MM.1S (cell line): Measurements from ENCODE around the gene ZBED5.

Experiments used
- DNase-seq: peaks from one replicate; pipeline ENCODE4 v3.0.0-alpha.2; 2015
- H2AFZ ChIP-seq: fragments of 300-600 bp; sonication (generic); 2 replicates; pipeline ENCODE4 v1.6.0; 2016; ENCODE audit warnings: antibody characterized with exemption, low read length
- H3F3A ChIP-seq: fragments of 300-600 bp; sonication (generic); 2 replicates; pipeline ENCODE4 v1.6.1; 2016; ENCODE audit warnings: mild to moderate bottlenecking, antibody characterized with exemption, low read length, moderate library complexity, mixed read lengths; ENCODE audit not compliant: insufficient read depth
- H3K27ac ChIP-seq: fragments of 300-600 bp; sonication (generic); 2 replicates; pipeline ENCODE4 v1.5.1; 2016; ENCODE audit warnings: mild to moderate bottlenecking, low read length
- H3K27me3 ChIP-seq: fragments of 300-600 bp; sonication (generic); replicated peaks from 2 replicates; pipeline ENCODE4 v1.6.0; 2016; ENCODE audit warnings: low read length; ENCODE audit not compliant: insufficient read depth
- H3K36me3 ChIP-seq: fragments of 300-600 bp; sonication (generic); replicated peaks from 2 replicates; pipeline ENCODE4 v1.6.1; 2016; ENCODE audit warnings: mild to moderate bottlenecking, low read length, mixed read lengths; ENCODE audit not compliant: insufficient read depth
- H3K4me1 ChIP-seq: fragments of 300-600 bp; sonication (generic); 2 replicates; pipeline ENCODE4 v1.6.1; 2016; ENCODE audit warnings: low read length, mixed read lengths
- H3K4me2 ChIP-seq: fragments of 300-600 bp; sonication (generic); 2 replicates; pipeline ENCODE4 v1.6.0; 2016; ENCODE audit warnings: low read depth, low read length
- H3K4me3 ChIP-seq: fragments of 300-600 bp; sonication (generic); 2 replicates; pipeline ENCODE4 v1.5.1; 2016; ENCODE audit warnings: low read length, mixed read lengths
- H3K79me2 ChIP-seq: fragments of 300-600 bp; sonication (generic); 2 replicates; pipeline ENCODE4 v1.6.1; 2016; ENCODE audit warnings: mixed run types, low read length, mixed read lengths
- H3K9ac ChIP-seq: fragments of 300-600 bp; sonication (generic); 2 replicates; pipeline ENCODE4 v1.6.1; 2016; ENCODE audit warnings: low read length, mixed read lengths
- H3K9me2 ChIP-seq: fragments of 300-600 bp; sonication (generic); replicated peaks from 2 replicates; pipeline ENCODE4 v1.6.1; 2016; ENCODE audit warnings: mild to moderate bottlenecking, low read length, mixed read lengths; ENCODE audit not compliant: insufficient read depth
- H3K9me3 ChIP-seq: fragments of 300-600 bp; sonication (generic); replicated peaks from 2 replicates; pipeline ENCODE4 v1.6.1; 2016; ENCODE audit warnings: mild to moderate bottlenecking, low read length, mixed read lengths; ENCODE audit not compliant: insufficient read depth
- H4K20me1 ChIP-seq: fragments of 300-600 bp; sonication (generic); 2 replicates; pipeline ENCODE4 v1.6.1; 2016; ENCODE audit warnings: mild to moderate bottlenecking, low read length, moderate library complexity, mixed read lengths; ENCODE audit not compliant: insufficient read depth
- CTCF ChIP-seq: fragments of 300-600 bp; sonication (generic); IDR thresholded peaks from 2 replicates; pipeline ENCODE4 v1.5.1; 2016; ENCODE audit warnings: antibody characterized with exemption, low read length, mixed read lengths
- EZH2 ChIP-seq: fragments of 300-600 bp; sonication (generic); optimal IDR thresholded peaks from 2 replicates; pipeline ENCODE3; 2017; ENCODE audit warnings: low read depth, mild to moderate bottlenecking, antibody characterized with exemption, low read length, mixed read lengths
- EZH2phosphoT487 ChIP-seq: fragments of 300-600 bp; sonication (generic); IDR thresholded peaks from 2 replicates; pipeline ENCODE4 v1.6.1; 2018; ENCODE audit warnings: antibody characterized with exemption, low read length

Gene ZBED5

GRCh38 chr11:10813945-10814344, 43.9 kb downstream of the ZBED5 start:
- no peaks in the 10 kb centered on the region for H3K79me2 ChIP-seq
- DNase-seq: no peak
- TF ChIP-seq CTCF (no peak), EZH2phosphoT487 (no peak), EZH2 (no peak)
- H3F3A ChIP-seq: peaks cover 3% of the 10 kb centered on the region; the same call in 1 of the 2 replicates
- no peak overlapping the region for H3K4me2 ChIP-seq
- H3K27me3 ChIP-seq: no peaks in the 10 kb centered on the region
- no peak overlapping the region for H3K9ac ChIP-seq
- no peaks in the 10 kb centered on the region for H3K9me3 ChIP-seq
- no peak overlapping the region for H3K27ac ChIP-seq
- no peaks in the 10 kb centered on the region for H4K20me1 ChIP-seq
- H3K36me3 ChIP-seq: no peaks in the 10 kb centered on the region
- 0 out of 2 replicates have a peak, but pooled peaks cover 8% of the 10 kb centered on the region for H3K4me1 ChIP-seq
- no peak overlapping the region for H3K4me3 ChIP-seq
- no peaks in the 10 kb centered on the region for H3K9me2 ChIP-seq
- H2AFZ ChIP-seq: no peak overlapping the region

GRCh38 chr11:10809373-10810160, 48.3 kb downstream of the ZBED5 start:
- H3K27me3 ChIP-seq: no peaks in the 10 kb centered on the region
- H3K9ac ChIP-seq: peak overlapping the region; percentile 97
- peak; percentile 34 for DNase-seq
- no peaks in the 10 kb centered on the region; the same call in 1 of the 2 replicates for H4K20me1 ChIP-seq
- TF ChIP-seq CTCF (no peak), EZH2 (no peak)
- H3K4me2 ChIP-seq: peak overlapping the region; percentile 97
- no peaks in the 10 kb centered on the region for H3K9me2 ChIP-seq
- H2AFZ ChIP-seq: peak overlapping the region; percentile 97
- H3K36me3 ChIP-seq: peaks cover 20% of the 10 kb centered on the region
- H3K4me1 ChIP-seq: peaks cover 19% of the 10 kb centered on the region
- peak overlapping the region; percentile 93; the same call in 1 of the 2 replicates for H3K27ac ChIP-seq
- no peaks in the 10 kb centered on the region for H3K9me3 ChIP-seq
- H3K79me2 ChIP-seq: peaks cover 38% of the 10 kb centered on the region
- H3F3A ChIP-seq: peaks cover 13% of the 10 kb centered on the region
- peak overlapping the region; percentile 78 for H3K4me3 ChIP-seq

- no peaks in the 10 kb centered on the region for H3K27me3 ChIP-seq
- H3K9me2 ChIP-seq: no peaks in the 10 kb centered on the region
- H3K4me3 ChIP-seq: peak within 1 kb of the TSS; percentile 96
- H3K4me2 ChIP-seq: peak within 1 kb of the TSS; percentile 97
- peak within 1 kb of the TSS; percentile 97 for H3K9ac ChIP-seq
- no peaks in the 10 kb centered on the region; the same call in 1 of the 2 replicates for H4K20me1 ChIP-seq
- H3K4me1 ChIP-seq: peaks cover 19% of the 10 kb centered on the region
- peaks cover 29% of the 10 kb centered on the region for H3K36me3 ChIP-seq
- peaks cover 46% of the 10 kb centered on the region for H3K79me2 ChIP-seq
- H2AFZ ChIP-seq: peak within 1 kb of the TSS; percentile 97
- TF ChIP-seq EZH2phosphoT487: no peak
- no peak for TF ChIP-seq EZH2
- no peak for TF ChIP-seq CTCF
- no peaks in the 10 kb centered on the region for H3K9me3 ChIP-seq
- H3K27ac ChIP-seq: peak within 1 kb of the TSS; percentile 93
- DNase-seq: peak; percentile 98
- peaks cover 21% of the 10 kb centered on the region for H3F3A ChIP-seq
These were observed 49.1 kb downstream of the ZBED5 start, which contains the start of gene EIF4G2 for GRCh38 chr11:10808553-10809372. Gene EIF4G2, minus strand, starts transcription at chr11:10808926.
